K562 (cell line): Measurements from ENCODE around the gene FRRS1.

Experiments
- BCL6 ChIP-seq: fragments of 250-450 bp; sonication (Bioruptor Pico); IDR thresholded peaks from 2 replicates; pipeline ENCODE4 v1.4.0; 2020
- CREM ChIP-seq: IDR thresholded peaks from 2 replicates; pipeline ENCODE4 v1.6.1; 2014; ENCODE audit warnings: antibody characterized with exemption, low read depth
- HEY1 ChIP-seq: fragments of 250-450 bp; sonication (Bioruptor Pico); IDR thresholded peaks from 2 replicates; pipeline ENCODE4 v1.5.0; 2020; ENCODE audit warnings: mild to moderate bottlenecking, moderate library complexity, borderline replicate concordance
- TBP ChIP-seq: optimal IDR thresholded peaks from 2 replicates; pipeline ENCODE3; 2011; ENCODE audit warnings: low read depth, low read length, improper control_type of control experiment
- TCF7L2 ChIP-seq: fragments of 150-350 bp; IDR thresholded peaks from 2 replicates; pipeline ENCODE4 v1.6.1; 2016; ENCODE audit warnings: low read depth, mild to moderate bottlenecking, low read length, moderate library complexity
- TF ChIP-seq, protein P1 (sequence below): IDR thresholded peaks from 3 replicates; pipeline ENCODE4 v1.6.1; 2011; ENCODE audit warnings: borderline replicate concordance, mild to moderate bottlenecking; ENCODE audit not compliant: insufficient read length, insufficient read depth
- TF ChIP-seq, protein P2 (sequence below): fragments of 450-650 bp; IDR thresholded peaks from 2 replicates; pipeline ENCODE4 v1.6.1; 2017; ENCODE audit warnings: mild to moderate bottlenecking, moderate library complexity
- TF ChIP-seq, protein P3 (sequence below): fragments of 250-450 bp; sonication (Bioruptor Pico); IDR thresholded peaks from 2 replicates; pipeline ENCODE4 v1.4.0; 2020

DNA sequence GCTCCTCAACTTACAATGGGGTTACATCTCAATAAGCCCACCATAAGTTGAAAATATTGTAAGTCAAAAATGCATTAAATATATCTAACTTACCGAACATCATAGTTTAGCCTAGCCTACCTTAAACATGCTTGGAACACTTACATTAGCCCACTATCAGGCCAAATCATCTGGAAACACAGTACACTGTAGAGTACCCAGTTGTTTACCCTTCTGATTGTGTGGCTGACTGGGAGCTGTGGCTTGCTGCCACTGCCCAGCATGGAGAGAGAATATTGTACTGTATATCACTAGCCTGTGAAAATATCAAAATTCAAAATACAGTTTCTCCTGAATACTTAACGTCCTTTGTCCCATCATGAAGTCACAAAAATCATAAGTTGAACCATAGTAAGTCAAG lies 40.4 kb upstream of the FRRS1 start:
- TF ChIP-seq BCL6 (CRISPR knock-in tag) (no peak), TCF7L2 (no peak), HEY1 (CRISPR knock-in tag) (no peak), TBP (no peak), CREM (no peak)
- TF ChIP-seq, protein P1, sequence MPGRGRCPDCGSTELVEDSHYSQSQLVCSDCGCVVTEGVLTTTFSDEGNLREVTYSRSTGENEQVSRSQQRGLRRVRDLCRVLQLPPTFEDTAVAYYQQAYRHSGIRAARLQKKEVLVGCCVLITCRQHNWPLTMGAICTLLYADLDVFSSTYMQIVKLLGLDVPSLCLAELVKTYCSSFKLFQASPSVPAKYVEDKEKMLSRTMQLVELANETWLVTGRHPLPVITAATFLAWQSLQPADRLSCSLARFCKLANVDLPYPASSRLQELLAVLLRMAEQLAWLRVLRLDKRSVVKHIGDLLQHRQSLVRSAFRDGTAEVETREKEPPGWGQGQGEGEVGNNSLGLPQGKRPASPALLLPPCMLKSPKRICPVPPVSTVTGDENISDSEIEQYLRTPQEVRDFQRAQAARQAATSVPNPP, result no peak
- TF ChIP-seq, protein P2, sequence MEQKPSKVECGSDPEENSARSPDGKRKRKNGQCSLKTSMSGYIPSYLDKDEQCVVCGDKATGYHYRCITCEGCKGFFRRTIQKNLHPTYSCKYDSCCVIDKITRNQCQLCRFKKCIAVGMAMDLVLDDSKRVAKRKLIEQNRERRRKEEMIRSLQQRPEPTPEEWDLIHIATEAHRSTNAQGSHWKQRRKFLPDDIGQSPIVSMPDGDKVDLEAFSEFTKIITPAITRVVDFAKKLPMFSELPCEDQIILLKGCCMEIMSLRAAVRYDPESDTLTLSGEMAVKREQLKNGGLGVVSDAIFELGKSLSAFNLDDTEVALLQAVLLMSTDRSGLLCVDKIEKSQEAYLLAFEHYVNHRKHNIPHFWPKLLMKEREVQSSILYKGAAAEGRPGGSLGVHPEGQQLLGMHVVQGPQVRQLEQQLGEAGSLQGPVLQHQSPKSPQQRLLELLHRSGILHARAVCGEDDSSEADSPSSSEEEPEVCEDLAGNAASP, result no peak
- TF ChIP-seq, protein P3, sequence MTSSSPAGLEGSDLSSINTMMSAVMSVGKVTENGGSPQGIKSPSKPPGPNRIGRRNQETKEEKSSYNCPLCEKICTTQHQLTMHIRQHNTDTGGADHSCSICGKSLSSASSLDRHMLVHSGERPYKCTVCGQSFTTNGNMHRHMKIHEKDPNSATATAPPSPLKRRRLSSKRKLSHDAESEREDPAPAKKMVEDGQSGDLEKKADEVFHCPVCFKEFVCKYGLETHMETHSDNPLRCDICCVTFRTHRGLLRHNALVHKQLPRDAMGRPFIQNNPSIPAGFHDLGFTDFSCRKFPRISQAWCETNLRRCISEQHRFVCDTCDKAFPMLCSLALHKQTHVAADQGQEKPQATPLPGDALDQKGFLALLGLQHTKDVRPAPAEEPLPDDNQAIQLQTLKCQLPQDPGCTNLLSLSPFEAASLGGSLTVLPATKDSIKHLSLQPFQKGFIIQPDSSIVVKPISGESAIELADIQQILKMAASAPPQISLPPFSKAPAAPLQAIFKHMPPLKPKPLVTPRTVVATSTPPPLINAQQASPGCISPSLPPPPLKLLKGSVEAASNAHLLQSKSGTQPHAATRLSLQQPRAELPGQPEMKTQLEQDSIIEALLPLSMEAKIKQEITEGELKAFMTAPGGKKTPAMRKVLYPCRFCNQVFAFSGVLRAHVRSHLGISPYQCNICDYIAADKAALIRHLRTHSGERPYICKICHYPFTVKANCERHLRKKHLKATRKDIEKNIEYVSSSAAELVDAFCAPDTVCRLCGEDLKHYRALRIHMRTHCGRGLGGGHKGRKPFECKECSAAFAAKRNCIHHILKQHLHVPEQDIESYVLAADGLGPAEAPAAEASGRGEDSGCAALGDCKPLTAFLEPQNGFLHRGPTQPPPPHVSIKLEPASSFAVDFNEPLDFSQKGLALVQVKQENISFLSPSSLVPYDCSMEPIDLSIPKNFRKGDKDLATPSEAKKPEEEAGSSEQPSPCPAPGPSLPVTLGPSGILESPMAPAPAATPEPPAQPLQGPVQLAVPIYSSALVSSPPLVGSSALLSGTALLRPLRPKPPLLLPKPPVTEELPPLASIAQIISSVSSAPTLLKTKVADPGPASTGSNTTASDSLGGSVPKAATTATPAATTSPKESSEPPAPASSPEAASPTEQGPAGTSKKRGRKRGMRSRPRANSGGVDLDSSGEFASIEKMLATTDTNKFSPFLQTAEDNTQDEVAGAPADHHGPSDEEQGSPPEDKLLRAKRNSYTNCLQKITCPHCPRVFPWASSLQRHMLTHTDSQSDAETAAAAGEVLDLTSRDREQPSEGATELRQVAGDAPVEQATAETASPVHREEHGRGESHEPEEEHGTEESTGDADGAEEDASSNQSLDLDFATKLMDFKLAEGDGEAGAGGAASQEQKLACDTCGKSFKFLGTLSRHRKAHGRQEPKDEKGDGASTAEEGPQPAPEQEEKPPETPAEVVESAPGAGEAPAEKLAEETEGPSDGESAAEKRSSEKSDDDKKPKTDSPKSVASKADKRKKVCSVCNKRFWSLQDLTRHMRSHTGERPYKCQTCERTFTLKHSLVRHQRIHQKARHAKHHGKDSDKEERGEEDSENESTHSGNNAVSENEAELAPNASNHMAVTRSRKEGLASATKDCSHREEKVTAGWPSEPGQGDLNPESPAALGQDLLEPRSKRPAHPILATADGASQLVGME, result no peak
